GM11168 (cell line): ENCODE results near the gene UBASH3A.
"Not testable (repeated sequence)": the region's sequence is repeated elsewhere in the genome, so short reads cannot be mapped to it uniquely, and the experiment has no call there.

ENCODE experiments used
- in situ Hi-C: fragments of 300-500 bp; cut with MboI; formaldehyde crosslinking; loops from one replicate; pipeline ENCODE4 v1.12.0; 2022; ENCODE audit warnings: low sequenced_read_pairs; ENCODE audit not compliant: unreplicated experiment

Gene UBASH3A

GRCh38 chr21:42459082-42459460, 55.4 kb downstream of the UBASH3A start:
- in situ Hi-C loops = no loop called here

GRCh38 chr21:42459546-42460215, 56.0 kb downstream of the UBASH3A start:
- in situ Hi-C loops = no loop called here

DNA sequence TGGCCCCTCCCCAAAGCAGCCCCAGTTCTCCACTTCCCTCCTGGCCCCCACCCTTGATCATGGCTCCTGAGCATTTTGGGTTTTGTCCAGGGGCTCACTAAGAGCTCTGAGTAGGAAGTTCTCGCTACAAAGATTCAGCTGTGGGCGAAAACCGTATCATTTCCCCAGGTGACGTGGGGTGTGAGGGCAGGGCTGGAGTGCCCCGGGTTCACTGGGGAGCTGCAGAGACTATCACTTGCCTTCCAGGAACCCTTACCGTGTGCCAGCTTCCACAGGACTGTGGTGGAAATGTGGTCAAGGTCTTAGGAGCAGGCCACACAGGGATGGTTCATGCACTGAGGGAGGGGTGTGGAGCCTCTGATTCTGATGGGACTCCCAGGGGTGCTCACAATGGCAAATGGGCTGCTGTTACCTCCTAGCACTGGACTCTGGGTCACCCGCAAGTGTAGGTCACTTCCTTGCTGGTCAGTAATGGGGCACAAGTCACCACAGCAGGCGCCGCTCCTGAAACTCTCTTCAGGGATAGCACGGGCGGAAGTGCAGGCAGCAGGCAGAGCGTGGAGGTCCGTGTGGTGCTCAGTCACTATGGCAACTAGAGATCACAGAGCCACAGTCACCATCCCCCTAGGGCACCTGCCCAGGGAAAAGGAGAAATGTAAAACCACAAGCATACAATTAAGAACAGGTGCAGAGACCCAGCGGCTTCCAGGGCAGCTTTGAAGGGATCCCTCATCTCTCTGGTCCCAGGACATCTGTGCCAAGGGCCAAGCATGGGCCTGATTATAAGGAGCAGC, 56.9 kb downstream of the UBASH3A start:
- in situ Hi-C loops = no loop called here

DNA sequence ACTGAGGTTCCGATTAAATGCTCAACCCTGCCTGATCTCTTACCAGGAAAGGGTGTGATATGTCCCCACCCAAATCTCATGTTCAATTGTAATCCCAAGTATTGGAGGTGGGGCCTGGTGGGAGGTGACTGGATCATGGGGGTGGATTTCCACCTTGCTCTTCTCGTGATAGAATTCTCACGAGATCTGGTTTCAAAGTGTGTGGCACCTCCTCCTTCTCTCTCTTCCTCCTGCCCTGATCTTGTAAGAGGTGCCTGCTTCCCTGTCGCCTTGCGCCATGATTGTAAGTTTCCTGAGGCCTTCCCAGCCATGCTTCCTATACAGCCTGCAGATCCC, 57.5 kb downstream of the UBASH3A start:
- in situ Hi-C loops = no loop called here

- in situ Hi-C loops = no loop called here
Observed at GRCh38 chr21:42461881-42462877, 58.5 kb downstream of the UBASH3A start.

DNA sequence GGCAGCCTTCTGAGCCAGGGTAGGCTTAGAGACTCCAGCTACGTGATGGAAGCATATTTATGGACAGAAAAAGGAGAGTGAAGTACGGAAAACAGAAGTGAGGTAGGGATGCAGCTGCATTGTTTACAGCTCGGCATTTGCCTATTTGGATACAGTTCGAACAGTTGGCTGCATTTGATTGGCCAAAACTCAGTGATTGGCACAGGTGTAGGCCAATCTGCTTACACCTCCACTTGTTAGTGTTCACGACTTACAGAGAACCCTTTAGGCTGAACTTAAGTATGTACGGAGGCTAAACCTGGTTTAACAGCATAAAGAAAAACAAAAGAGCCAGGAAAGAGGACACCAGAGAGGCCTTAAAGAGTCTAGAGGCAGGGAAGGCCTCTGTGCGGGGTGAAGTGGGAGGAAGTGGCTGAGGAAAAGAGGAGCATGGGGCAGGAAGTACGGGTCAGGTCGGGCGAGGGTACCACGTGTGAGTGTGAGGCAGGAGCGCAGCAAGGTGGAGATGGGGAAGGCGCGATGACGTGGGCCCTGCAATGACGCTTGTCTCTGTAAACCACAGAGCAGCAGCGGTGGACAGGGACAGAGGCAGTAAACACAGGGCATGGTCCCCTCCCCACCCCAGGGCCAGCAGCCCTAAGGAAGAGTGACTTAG, 60.3 kb downstream of the UBASH3A start:
- in situ Hi-C loops = no loop called here

DNA sequence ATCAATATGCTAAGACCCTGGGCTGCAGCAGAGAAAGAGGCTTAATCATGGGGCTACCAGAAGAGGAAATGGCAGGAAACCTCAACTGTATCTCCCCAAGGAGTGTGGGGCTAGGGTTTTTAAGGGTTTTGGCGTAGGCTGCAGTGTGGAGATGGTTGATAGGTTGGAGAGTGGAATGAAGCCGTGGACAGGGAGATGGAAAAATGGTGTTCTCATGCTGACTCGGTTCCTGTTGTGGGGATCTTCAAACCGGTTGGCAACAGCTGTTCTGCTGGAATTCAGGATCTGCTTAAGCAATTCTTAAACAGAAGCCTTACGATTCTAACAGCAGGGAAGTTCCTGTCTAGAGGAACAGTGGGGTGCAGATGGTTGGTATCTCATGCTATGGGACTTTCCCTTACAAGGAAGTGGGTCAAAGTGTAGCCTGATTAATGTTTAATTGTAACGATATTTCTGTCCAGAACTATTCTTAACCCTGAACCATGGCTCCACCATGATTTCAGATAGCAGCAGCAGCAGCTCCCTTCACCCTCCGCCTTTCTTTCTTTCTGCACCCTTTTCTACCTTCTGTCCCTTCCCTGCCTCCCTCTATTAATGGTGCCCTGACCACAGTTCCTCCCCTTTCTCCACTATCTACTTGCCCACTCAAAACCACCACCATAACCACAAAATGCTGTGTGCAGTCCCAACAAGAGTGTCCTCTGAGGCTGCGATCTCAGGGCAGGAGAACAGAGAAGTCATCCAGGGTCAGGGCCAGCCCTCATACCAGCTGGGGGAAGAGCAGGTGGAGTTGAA, 61.5 kb downstream of the UBASH3A start:
- in situ Hi-C loops = no loop called here

DNA sequence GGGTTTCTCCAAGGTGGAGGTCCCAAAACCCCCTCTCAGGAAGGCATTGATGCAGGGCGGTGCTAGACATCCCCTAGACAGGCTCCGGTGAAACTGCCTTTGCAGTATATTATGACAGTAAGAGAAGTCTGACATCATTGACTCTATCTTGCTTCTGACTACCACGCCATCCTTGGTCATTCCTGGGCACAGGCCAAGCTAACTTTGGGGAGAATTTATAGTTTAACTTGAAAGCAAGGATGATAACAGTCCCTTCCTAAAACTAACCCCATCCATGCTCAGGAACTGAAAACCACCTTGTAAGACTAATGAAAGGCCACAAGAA, 62.1 kb downstream of the UBASH3A start:
- in situ Hi-C loops = no loop called here

DNA sequence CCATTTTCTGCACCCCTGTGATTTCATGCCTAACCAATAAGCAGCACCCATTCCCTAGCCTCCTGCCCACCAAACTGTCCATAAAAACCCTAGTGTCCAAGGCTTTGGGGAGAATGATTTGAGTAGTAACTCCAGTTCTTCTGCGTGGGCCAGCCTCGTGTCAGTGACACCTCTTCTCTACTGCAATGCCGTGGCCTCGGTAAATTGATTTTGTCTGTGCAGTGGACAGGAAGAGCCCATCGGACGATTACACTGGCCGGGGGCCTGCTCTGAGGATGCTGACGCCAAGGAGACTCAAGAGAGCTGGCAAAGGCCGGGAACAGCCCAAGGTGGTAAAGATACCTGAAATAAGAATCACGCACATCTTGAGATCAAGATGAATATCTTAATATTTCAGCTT, 63.0 kb downstream of the UBASH3A start:
- in situ Hi-C loops = no loop called here

DNA sequence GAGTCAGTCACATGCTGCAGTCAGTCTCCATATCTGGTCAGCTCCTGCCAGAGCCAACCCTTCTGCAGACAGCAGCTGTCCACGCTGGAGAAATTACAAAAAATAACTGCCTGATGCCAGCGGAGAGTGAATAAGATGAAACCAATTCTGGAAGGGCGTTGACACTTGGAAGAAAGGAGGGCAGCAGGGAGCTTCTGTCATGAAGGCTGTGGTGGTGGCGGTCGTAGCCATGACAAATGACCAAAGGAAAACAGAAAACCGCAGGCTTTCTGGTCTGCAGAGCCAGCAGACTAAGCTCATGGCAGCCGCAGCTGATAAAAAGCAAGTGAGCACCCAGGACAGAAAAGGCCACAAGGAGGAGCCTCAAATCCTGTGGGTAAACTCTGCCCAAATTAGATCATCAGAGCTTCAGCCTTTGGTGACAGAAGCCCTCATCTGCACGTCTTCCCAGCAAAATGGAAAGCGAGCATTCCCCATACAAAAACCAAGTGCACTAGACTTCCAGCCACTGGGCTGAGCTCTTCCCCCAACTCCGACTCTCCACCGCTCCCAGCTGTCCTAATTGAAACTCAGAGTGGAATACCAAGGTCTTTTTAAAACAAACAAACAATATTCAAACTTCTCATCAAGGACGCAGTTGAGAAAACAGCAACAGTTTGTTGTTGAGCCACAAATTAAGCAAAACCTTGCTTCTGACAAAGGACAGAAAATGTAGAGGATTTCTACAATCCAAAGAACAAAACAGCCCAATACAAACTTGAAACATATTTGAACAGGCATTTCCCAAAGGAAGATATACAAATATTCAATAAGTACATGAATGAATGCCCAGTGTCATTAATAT, 63.7 kb downstream of the UBASH3A start:
- in situ Hi-C loops = no loop called here

DNA sequence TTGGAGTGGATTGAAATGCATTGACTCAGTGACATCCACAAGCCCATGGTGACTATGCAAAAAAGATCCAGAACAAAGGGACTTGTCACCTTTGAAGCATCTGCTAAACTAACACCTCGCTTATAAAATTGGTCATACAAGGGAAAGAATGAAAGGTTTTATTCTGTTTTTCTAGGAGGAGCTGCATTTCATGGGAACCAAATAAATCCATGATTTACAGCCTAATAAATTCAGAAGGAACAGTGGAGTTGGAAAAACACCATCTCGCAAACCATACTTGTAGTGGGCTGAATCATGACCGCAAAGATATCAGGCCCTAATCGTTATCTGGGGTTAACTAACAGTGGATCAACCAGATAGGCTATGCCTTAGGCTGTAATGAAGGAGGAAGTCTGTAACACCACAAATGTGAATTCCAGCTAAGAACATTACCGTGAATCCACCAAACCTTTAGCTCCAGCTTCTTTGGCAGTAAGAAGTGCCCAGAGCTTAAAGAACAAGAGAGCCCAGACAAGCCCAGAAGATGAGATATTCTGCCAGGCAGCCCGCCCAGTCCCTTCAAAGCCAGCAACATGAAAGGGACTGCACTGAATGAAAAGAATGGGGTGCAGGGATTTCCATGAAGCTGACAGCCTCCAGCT, 64.9 kb downstream of the UBASH3A start:
- in situ Hi-C loops = no loop called here

DNA sequence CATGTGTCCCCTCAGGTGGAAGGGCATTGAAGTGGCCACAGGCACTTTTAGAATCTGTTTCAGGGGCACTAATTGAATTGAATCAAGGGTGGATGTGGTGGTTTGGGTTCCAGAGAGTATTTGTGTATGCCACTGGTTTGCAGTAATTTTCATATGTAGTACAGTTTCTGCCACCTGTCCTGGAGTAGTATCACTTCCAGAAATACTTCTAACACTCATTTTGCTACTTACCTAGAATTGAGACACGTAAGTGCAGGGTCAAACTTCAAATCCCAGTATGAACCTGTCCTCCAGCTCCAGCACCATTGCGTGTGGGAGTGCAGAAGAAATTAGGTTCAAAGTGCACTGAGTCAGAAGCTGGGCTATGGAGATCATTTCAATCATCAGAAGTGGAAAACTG, 65.6 kb downstream of the UBASH3A start:
- in situ Hi-C loops = no loop called here

DNA sequence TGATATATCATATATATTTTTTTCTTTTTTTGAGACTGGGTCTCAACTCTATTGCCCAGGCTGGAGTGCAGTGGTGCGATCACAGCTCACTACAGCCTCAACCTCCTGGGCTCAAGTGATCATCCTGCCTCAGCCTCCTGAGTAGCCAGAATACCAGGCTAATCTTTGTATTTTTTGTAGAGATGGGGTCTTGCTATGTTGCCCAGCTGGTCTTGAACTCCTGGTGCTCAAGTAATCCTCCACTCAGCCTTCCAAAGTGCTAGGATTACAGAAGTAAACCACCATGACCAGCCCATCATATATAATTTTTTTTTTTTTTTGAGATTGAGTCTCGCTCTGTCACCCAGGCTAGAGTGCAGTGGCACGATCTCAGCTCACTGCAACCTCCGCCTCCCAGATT, 66.0 kb downstream of the UBASH3A start:
- in situ Hi-C loops = not testable (repeated sequence)

- in situ Hi-C loops = no loop called here
Observed at GRCh38 chr21:42471206-42471605, 67.5 kb downstream of the UBASH3A start.

- in situ Hi-C loops = no loop called here
Observed at GRCh38 chr21:42471716-42472330, 68.1 kb downstream of the UBASH3A start.

GRCh38 chr21:42472521-42472920, 68.8 kb downstream of the UBASH3A start:
- in situ Hi-C loops = no loop called here

GRCh38 chr21:42473498-42474042, 69.9 kb downstream of the UBASH3A start:
- in situ Hi-C loops = no loop called here
